ENCODE measurements around the gene ECT2L. TPM values are rescaled to one million over a fixed set of nuclear protein-coding genes. Genes with fewer than 3 reads are reported as not detected.

Gene ECT2L
- total and polyA plus RNA-seq, 4 donors = 2.1 to 15.3 (median 8.7) TPM

- Histone ChIP-seq H3K4me3 (no peak overlapping the region), H3K9ac (ENCODE audit: insufficient read depth in 1 of 2, low read length in 2 of 2) (no peak overlapping the region), H3K4me1 (ENCODE audit: control insufficient read depth in 5 of 5, insufficient read depth in 5 of 5, low read length in 5 of 5) (no peaks in the 10 kb centered on the region), H3K27me3 (ENCODE audit: control insufficient read depth in 3 of 3, insufficient read depth in 3 of 3, low read length in 2 of 3) (no peaks in the 10 kb centered on the region), H3K36me3 (ENCODE audit: control insufficient read depth in 4 of 4, insufficient read depth in 4 of 4, low read length in 4 of 4) (peaks cover 0 to 7% (median 3%) of the 10 kb centered on the region in 4 donors), H3K27ac (ENCODE audit: low read depth in 1 of 2, low read length in 1 of 2) (no peak overlapping the region), H3K9me3 (ENCODE audit: control insufficient read depth in 4 of 4, insufficient read depth in 3 of 4, low read length in 3 of 4) (no peaks in the 10 kb centered on the region)
- WGBS, 2 donors = 95 to 96% methylated on average over 8 of the region's 8 CpGs
- DNase-seq (no peak), ATAC-seq (ENCODE audit: insufficient read depth, low FRiP score) (no peak)
- no peak for TF ChIP-seq CTCF (IDR thresholded peaks at IDR 0.05; ENCODE audit: control extremely low read depth, extremely low read depth)
These were observed 100.3 kb downstream of the ECT2L start for GRCh38 chr6:138896104-138896756.

GRCh38 chr6:138897031-138897430 is 101.1 kb downstream of the ECT2L start:
- DNase-seq = no peak
- no peak for ATAC-seq (ENCODE audit: insufficient read depth, low FRiP score)
- Histone ChIP-seq H3K9ac (ENCODE audit: insufficient read depth in 1 of 2, low read length in 2 of 2) (no peak overlapping the region), H3K9me3 (ENCODE audit: control insufficient read depth in 4 of 4, insufficient read depth in 3 of 4, low read length in 3 of 4) (no peaks in the 10 kb centered on the region), H3K27ac (ENCODE audit: low read depth in 1 of 2, low read length in 1 of 2) (no peak overlapping the region), H3K36me3 (ENCODE audit: control insufficient read depth in 4 of 4, insufficient read depth in 4 of 4, low read length in 4 of 4) (peaks cover 2 to 7% (median 4%) of the 10 kb centered on the region in 4 donors), H3K27me3 (ENCODE audit: control insufficient read depth in 3 of 3, insufficient read depth in 3 of 3, low read length in 2 of 3) (no peaks in the 10 kb centered on the region), H3K4me1 (ENCODE audit: control insufficient read depth in 5 of 5, insufficient read depth in 5 of 5, low read length in 5 of 5) (no peaks in the 10 kb centered on the region), H3K4me3 (no peak overlapping the region)
- TF ChIP-seq CTCF (IDR thresholded peaks at IDR 0.05; ENCODE audit: control extremely low read depth, extremely low read depth) = no peak

- no peak overlapping the region for H3K9ac ChIP-seq (ENCODE audit: insufficient read depth in 1 of 2, low read length in 2 of 2)
- no peak overlapping the region for H3K4me3 ChIP-seq
- DNase-seq = no peak
- 89 to 93% methylated on average over 7 of the region's 7 CpGs for WGBS, 2 donors
- no peaks in the 10 kb centered on the region for H3K27me3 ChIP-seq (ENCODE audit: control insufficient read depth in 3 of 3, insufficient read depth in 3 of 3, low read length in 2 of 3)
- H3K4me1 ChIP-seq (ENCODE audit: control insufficient read depth in 5 of 5, insufficient read depth in 5 of 5, low read length in 5 of 5) = peaks cover 0 to 3% (median 0%) of the 10 kb centered on the region in 5 donors
- no peak for TF ChIP-seq CTCF (IDR thresholded peaks at IDR 0.05; ENCODE audit: control extremely low read depth, extremely low read depth)
- no peak overlapping the region for H3K27ac ChIP-seq (ENCODE audit: low read depth in 1 of 2, low read length in 1 of 2)
- no peak for ATAC-seq (ENCODE audit: insufficient read depth, low FRiP score)
- H3K9me3 ChIP-seq (ENCODE audit: control insufficient read depth in 4 of 4, insufficient read depth in 3 of 4, low read length in 3 of 4) = no peaks in the 10 kb centered on the region
- peaks cover 17 to 33% (median 22%) of the 10 kb centered on the region in 4 donors for H3K36me3 ChIP-seq (ENCODE audit: control insufficient read depth in 4 of 4, insufficient read depth in 4 of 4, low read length in 4 of 4)
These were observed 111.3 kb downstream of the ECT2L start for GRCh38 chr6:138907167-138907566.

GRCh38 chr6:138909511-138909910 is 113.6 kb downstream of the ECT2L start:
- Histone ChIP-seq H3K27me3 (ENCODE audit: control insufficient read depth in 3 of 3, insufficient read depth in 3 of 3, low read length in 2 of 3) (no peaks in the 10 kb centered on the region), H3K9ac (ENCODE audit: insufficient read depth in 1 of 2, low read length in 2 of 2) (no peak overlapping the region), H3K4me1 (ENCODE audit: control insufficient read depth in 5 of 5, insufficient read depth in 5 of 5, low read length in 5 of 5) (peaks cover 0 to 3% (median 0%) of the 10 kb centered on the region in 5 donors), H3K4me3 (no peak overlapping the region), H3K36me3 (ENCODE audit: control insufficient read depth in 4 of 4, insufficient read depth in 4 of 4, low read length in 4 of 4) (peaks cover 25 to 44% (median 34%) of the 10 kb centered on the region in 4 donors), H3K9me3 (ENCODE audit: control insufficient read depth in 4 of 4, insufficient read depth in 3 of 4, low read length in 3 of 4) (no peaks in the 10 kb centered on the region), H3K27ac (ENCODE audit: low read depth in 1 of 2, low read length in 1 of 2) (no peak overlapping the region)
- 78 to 82% methylated on average over 4 of the region's 4 CpGs for WGBS, 2 donors
- DNase-seq (no peak), ATAC-seq (ENCODE audit: insufficient read depth, low FRiP score) (no peak)
- TF ChIP-seq CTCF (IDR thresholded peaks at IDR 0.05; ENCODE audit: control extremely low read depth, extremely low read depth) = no peak
